Posterior cingulate gyrus (tissue), 11 donors: Measurements from ENCODE around the gene USP9X.
A peak's percentile ranks its signal among the peaks of the same experiment; 100 is the strongest.
"Not testable (repeated sequence)": the region's sequence is repeated elsewhere in the genome, so short reads cannot be mapped to it uniquely, and the experiment has no call there.

ENCODE experiments used
- DNase-seq, 10 donors: peaks; one replicate each; pipeline versions ENCODE4 v3.0.0 to v3.0.0-alpha.2; 2020 to 2021; ENCODE audit warnings: mixed read lengths in 3 of 10
- intact Hi-C: fragments of 100-400 bp; cut with DNase I; formaldehyde crosslinking; loops from one replicate; pipeline ENCODE4 v1.15.1; 2023

The USP9X gene

DNA sequence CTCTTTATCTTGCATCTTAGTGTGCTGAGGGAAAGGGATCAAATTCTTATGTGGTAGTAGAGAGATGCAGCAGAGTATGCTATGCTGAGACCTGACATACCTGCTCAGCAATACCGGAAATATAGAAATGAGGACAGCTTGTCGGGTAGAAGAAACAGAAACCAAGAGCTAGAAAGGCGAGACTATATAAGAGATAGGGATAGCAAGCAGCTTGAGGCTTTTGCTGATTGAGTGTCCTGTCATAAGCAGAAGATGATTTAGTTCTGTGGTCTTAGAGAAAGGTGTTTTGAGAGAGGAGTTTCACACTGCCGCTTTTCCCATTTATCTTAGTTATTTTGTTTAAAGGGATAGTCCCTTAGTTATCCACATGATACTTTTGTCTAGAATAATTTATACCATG lies 31.7 kb downstream of the USP9X start:
- intact Hi-C loops: loop anchor here (5.0 kb wide), 1 partner anchor 465 kb away; no protein-coding TSS in a partner anchor
- no peak for DNase-seq

- intact Hi-C loops: loop anchor here (5.0 kb wide), 1 partner anchor 466 kb away; no protein-coding TSS in a partner anchor
Measured at GRCh38 chrX:41118156-41118555, 32.9 kb downstream of the USP9X start.

DNA sequence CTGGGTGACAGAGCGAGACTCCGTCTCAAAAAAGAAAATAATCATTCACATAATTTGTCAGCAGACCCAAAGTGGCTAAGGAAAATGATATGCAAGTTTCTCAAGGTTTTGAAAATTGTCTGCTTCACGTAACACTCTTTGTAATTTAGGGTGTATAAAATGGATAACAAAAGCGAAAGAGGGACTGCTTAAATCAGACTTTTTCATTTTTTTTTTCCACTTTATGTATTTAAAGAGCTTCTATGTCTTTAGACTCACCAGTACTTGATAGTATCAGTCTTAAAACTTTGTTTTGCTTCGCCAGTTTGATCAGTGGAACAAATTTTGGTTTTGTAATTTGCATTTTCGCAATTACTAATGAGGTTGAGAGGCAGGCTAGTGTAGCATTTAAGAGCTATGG lies 34.6 kb downstream of the USP9X start:
- intact Hi-C loops: loop anchor here (5.0 kb wide), 1 partner anchor 468 kb away; no protein-coding TSS in a partner anchor
- no peak for DNase-seq

More at GRCh38 chrX:41118156-41118555, 32.9 kb downstream of the USP9X start:
- no peak for DNase-seq

DNA sequence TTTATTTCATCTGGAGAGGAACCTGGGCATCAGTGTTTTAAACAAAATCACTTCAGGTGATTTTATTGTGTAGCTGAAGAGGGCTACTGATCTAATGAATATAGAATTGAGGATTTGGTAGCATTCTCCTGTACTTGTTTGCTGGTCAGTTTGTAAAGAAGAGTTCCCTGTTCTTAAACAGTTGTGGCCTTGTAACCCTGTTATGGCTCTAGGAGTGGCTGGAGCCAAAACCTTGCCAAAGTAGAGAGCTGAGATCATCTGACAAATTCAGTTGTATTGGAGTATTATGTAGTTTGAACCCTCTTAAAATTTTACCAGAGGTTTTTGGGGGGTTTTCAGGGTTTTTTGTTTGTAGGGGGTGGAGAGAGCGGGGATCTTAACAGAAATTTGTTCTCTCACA lies 36.5 kb downstream of the USP9X start:
- intact Hi-C loops: no loop called here

DNA sequence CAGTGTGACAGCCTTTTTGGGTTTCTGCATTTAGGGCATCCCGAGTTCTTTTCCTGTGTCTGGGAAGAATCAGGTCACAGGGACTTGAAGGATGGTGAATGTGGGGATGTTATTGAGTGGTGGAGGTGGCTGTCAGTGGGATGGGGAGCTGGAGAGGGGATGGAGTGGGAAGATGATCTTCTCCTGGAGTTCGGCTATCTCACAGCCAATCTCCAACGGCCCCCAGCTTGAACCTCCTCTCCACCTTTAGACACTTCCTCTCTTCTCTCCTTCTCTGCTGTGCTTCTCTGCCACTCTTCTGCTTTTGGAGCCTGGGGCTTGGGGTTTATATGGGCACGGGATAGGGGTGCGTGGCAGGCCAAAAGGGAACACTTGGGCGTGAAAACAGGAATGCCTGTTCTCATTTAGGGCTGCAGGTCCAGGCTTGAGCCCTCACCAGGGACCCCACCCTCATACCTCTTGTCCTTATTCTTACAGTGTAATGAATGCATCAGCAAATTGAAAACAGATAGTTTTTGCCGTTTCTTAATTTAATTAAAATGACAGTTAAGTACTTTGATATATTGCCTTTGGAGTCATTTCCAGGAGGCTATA lies 37.5 kb downstream of the USP9X start:
- intact Hi-C loops: no loop called here
- DNase-seq: peak in 1 of 10 donors; percentile 51

More for the DNA sequence above, 36.5 kb downstream of the USP9X start:
- DNase-seq: no peak

DNA sequence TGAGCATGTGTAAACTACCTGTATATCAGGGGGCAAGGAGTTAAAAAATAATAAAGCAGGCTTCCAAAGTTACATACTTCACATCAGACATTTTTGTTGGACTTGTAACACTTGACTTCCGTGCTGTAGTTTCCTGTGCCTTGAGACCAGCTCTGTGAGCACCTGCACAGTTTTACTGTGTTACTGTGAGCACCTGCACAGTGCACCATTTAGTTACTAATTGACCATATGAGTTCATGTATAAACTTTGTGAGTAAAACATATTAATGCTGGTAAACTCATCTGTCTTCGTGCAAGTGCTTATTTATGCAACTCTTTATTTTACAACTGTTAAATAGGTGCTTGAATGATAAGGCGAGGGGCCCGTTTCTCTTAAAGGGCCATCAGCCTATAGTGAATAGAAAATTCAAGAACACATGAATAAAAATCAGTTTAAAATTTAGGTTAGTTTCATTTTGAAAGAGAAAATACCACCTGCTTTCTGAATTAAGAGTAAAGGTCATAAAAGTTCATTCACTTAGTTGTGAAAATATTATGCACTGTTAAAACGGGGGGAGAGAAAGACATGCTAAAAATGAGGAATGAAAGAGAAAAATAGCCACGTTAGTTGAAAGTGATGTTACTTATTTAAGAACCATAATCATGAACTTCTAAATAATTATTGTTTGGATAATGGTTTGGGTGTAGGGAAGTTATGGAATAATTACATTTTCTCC lies 42.4 kb downstream of the USP9X start:
- intact Hi-C loops: no loop called here
- no peak for DNase-seq

DNA sequence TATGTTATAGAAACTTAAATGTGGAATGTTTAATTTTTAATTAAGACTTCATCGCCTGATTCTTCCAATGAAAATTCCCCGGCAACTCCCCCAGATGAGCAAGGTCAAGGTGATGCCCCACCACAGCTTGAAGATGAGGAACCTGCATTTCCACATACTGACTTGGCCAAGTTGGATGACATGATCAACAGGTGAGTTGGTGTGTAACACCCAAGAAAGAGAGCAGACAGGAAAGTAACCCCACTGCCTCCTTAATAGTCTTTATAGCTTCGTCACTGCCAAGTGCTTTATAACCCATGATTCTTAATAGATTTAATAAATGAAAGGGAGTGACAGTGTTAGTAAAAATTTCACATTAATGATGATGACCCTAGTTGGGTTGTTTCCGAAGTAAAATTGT lies 43.7 kb downstream of the USP9X start:
- intact Hi-C loops: no loop called here
- no peak for DNase-seq

DNA sequence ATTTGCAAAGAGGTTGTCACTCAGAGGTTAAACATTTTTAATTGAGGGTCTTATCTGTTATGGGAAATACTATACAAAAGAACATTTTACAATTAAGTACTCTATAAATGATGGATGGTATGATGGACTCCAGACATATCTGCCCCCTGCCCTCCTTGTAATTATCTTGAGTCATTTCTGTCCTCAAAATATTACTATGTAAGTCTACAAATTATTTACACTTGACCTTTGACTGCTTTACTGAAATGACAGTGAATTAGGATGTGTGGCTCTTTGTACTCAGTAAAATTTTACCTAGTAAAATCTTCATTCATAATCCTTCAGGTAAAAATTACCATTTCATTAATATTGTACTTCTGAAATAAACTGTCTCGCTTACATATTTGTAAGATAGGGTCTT lies 46.5 kb downstream of the USP9X start:
- DNase-seq: no peak
- intact Hi-C loops: no loop called here

GRCh38 chrX:41133551-41133950 lies 48.3 kb downstream of the USP9X start:
- DNase-seq: no peak
- intact Hi-C loops: no loop called here

DNA sequence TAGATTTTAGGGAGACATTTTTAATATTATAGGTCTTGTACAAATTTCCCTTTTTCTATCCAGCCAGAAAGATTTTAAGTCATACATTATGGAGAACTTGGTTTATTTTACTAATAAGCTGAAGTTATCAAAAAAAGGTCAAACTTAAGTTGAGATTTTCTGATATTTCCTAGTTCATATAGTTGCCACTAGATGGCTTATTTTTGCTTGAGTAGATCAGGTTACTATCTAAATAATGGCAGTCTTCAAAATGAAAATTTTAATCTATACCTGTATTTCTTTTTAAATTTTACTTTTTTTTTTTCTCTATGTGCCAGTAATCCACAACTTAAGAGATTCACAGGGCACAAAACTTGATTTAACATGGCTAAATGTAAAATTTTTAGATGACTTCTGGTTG lies 52.3 kb downstream of the USP9X start:
- no peak for DNase-seq
- intact Hi-C loops: no loop called here

DNA sequence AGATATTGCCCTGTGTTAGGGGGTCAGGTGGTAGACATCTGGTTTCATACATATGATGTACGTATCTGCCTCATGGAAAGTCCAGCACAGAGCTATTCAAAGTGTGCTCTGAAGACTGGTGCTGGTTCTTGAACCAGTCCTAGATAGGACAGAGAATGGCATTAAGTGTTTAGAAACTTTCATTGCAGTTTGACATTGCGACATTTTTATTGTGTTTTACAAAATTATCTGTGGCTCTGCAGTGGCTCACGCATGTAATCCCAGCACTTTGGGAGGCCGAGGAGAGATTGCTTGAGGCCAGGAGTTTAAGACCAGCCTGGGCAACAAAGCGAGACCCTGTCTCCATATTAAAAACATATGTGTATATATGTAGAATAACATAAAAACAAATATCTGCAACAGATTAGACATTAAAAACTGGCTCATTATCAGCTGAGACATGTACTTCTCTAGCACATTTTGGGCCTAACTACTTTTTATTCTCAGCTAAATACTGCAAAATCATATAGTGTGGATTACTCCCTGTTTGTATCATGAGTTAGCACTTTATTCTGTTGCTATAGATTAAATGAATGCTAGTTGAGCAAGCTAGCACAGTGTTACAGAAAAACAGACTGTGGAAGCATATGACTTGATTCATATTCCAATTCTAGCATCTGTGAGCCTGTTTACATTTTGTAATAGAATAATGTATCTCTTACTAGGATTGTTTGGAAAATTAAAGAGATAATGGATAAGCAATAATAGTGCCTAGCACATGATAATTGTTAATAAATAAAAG lies 57.1 kb downstream of the USP9X start:
- no peak for DNase-seq
- intact Hi-C loops: no loop called here

DNA sequence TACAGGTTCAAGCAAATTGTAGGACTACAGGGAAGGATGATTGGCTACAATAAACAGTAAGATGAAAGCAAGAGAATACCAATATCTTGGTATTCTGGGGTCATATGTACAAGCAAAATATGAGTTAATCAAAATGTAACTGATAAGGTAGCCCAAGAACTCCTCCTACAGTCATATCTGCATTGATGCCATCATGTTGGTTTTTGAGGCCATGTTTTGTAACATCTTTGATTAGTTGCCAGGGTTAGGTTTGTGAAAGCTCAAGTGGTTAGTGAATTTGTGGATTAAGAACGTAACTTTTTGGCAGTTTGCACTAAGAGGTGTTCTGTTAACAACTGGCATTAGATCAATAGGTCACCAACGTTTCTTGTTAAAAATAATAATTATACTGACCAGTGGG lies 59.6 kb downstream of the USP9X start:
- intact Hi-C loops: no loop called here
- DNase-seq: no peak

GRCh38 chrX:41145920-41146608 lies 60.8 kb downstream of the USP9X start:
- DNase-seq: no peak
- intact Hi-C loops: no loop called here

GRCh38 chrX:41148553-41148952 lies 63.3 kb downstream of the USP9X start:
- DNase-seq: no peak
- intact Hi-C loops: no loop called here

DNA sequence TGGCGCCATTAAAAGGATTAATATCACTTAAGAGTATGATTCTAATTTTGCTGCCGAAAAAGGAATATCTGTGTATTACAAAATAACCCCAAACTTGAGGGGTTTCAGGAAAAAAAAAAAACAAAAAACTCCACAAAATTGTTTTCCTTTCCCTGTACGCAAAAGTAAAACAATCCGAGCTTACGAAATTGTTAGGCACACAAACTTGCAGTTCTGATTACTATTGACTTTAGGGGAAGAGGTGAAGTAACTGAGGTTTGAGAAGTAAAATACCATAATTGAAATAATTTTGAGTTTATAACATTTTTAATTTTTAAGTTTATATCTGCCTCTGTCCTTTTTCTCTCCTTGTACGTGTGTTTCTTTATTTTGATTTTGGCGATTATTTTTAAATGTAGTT lies 64.8 kb downstream of the USP9X start:
- no peak for DNase-seq
- intact Hi-C loops: no loop called here

DNA sequence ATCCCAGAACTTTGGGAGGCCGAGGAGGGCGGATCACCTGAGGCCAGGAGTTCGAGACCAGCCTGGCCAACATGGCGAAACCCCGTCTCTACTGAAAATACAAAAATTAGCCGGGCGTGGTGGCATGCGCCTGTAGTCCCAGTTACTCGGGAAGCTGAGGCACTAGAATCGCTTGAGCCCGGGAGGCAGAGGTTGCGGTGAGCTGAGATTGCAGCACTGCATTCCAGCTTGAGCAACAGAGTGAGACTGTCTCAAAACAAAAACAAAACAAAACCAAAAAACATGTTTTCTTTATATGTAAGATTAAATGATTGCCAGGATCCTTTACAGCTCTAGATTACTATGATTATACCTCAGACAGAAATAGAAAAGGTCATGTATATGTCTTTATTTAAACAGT lies 66.5 kb downstream of the USP9X start:
- intact Hi-C loops, DNase-seq: not testable (repeated sequence)

- no peak for DNase-seq
- intact Hi-C loops: no loop called here
Measured at GRCh38 chrX:41152221-41152620, 67.0 kb downstream of the USP9X start.

- intact Hi-C loops: no loop called here
- no peak for DNase-seq
Measured at GRCh38 chrX:41153448-41153847, 68.2 kb downstream of the USP9X start.

- DNase-seq: no peak
- intact Hi-C loops: no loop called here
Measured at GRCh38 chrX:41153957-41154356, 68.7 kb downstream of the USP9X start.

GRCh38 chrX:41164449-41164848 lies 79.2 kb downstream of the USP9X start:
- intact Hi-C loops: no loop called here
- DNase-seq: no peak

DNA sequence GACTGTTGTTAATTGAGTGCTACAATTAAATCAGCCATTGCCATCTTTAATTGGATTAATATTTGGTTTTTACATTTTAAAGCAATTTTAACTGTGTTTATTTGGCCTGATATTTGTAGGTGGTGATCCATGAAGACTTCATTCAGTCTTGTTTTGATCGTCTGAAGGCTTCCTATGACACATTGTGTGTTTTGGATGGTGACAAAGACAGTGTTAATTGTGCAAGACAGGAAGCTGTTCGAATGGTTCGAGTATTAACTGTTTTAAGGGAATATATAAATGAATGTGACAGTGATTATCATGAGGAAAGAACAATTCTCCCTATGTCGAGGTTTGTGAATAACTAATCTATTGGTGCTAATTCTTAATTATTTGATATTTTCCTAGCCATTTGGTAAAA lies 82.6 kb downstream of the USP9X start:
- intact Hi-C loops: no loop called here
- no peak for DNase-seq
